CD14-positive monocyte (primary cell): ENCODE measurements around the gene NFATC2. TPM values are rescaled to one million over a fixed set of nuclear protein-coding genes. Genes with fewer than 3 reads are reported as not detected.
A peak's percentile ranks its signal among the peaks of the same experiment; 100 is the strongest.

ENCODE experiments used
- DNase-seq, 3 donors: peaks; one replicate each; pipeline ENCODE4 v3.0.0-alpha.2; 2011 to 2022
- H2AFZ ChIP-seq: 2 replicates; pipeline ENCODE4 v1.6.0; 2012; ENCODE audit warnings: mild to moderate bottlenecking, low read depth, low read length, inconsistent platforms; ENCODE audit not compliant: insufficient read depth, poor library complexity, severe bottlenecking
- H3K27ac ChIP-seq, 2 donors: 1 replicate in 1 of 2; 2 replicates in 1 of 2; pipeline ENCODE4 v1.5.1; 2012 to 2013; ENCODE audit warnings: low read length in 2 of 2, control low read depth in 1 of 2, inconsistent platforms in 1 of 2, low read depth in 1 of 2, mild to moderate bottlenecking in 1 of 2
- H3K27me3 ChIP-seq, 2 donors: one replicate each; pipeline versions ENCODE4 v1.6.0 to v1.6.1; 2011 to 2013; ENCODE audit warnings: low read length in 2 of 2; ENCODE audit not compliant: control insufficient read depth in 2 of 2, insufficient read depth in 2 of 2
- H3K36me3 ChIP-seq, 2 donors: replicated peaks in 1 of 2; 1 replicate in 1 of 2; 2 replicates in 1 of 2; pipeline versions ENCODE4 v1.5.1 to v1.6.1; 2012 to 2013; ENCODE audit warnings: low read length in 2 of 2, control low read depth in 1 of 2, inconsistent platforms in 1 of 2, mild to moderate bottlenecking in 1 of 2; ENCODE audit not compliant: insufficient read depth in 2 of 2, control insufficient read depth in 1 of 2
- H3K4me1 ChIP-seq, 2 donors: 1 replicate in 1 of 2; 2 replicates in 1 of 2; pipeline versions ENCODE4 v1.5.1 to v1.6.1; 2012 to 2013; ENCODE audit warnings: low read length in 2 of 2, control low read depth in 1 of 2, inconsistent platforms in 1 of 2, mild to moderate bottlenecking in 1 of 2, moderate library complexity in 1 of 2; ENCODE audit not compliant: insufficient read depth in 2 of 2, control insufficient read depth in 1 of 2
- H3K4me2 ChIP-seq: replicated peaks from 2 replicates; pipeline ENCODE3; 2012; ENCODE audit warnings: low read length, moderate library complexity, mild to moderate bottlenecking; ENCODE audit not compliant: poor library complexity, severe bottlenecking; ENCODE audit errors: extremely low read depth
- H3K4me3 ChIP-seq, 3 experiments: fragments of 200-600 bp in 1 of 3; sonication (generic) in 1 of 3; replicated peaks in 1 of 3; 1 replicate in 2 of 3; 2 replicates in 1 of 3; pipeline ENCODE4 v1.5.1; 2011 to 2013; ENCODE audit warnings: low read length in 3 of 3, mild to moderate bottlenecking in 3 of 3, control low read depth in 2 of 3, low read depth in 2 of 3, inconsistent platforms in 1 of 3, moderate library complexity in 1 of 3
- H3K79me2 ChIP-seq: 2 replicates; pipeline ENCODE4 v1.6.0; 2012; ENCODE audit warnings: mild to moderate bottlenecking, control low read depth, inconsistent platforms, low read length, moderate library complexity; ENCODE audit not compliant: insufficient read depth
- H3K9ac ChIP-seq: 2 replicates; pipeline ENCODE4 v1.6.0; 2017; ENCODE audit warnings: low read length, mild to moderate bottlenecking; ENCODE audit not compliant: insufficient read depth, poor library complexity, severe bottlenecking
- H3K9me3 ChIP-seq, 2 donors: replicated peaks in 1 of 2; 1 replicate in 1 of 2; 2 replicates in 1 of 2; pipeline versions ENCODE4 v1.5.1 to v1.6.1; 2012 to 2013; ENCODE audit warnings: low read length in 2 of 2, control low read depth in 1 of 2; ENCODE audit not compliant: control insufficient read depth in 1 of 2, insufficient read depth in 1 of 2
- H4K20me1 ChIP-seq: 2 replicates; pipeline ENCODE4 v1.6.0; 2012; ENCODE audit warnings: mild to moderate bottlenecking, low read length, control low read depth, moderate library complexity; ENCODE audit not compliant: insufficient read depth
- H3K27ac Mint-ChIP-seq, 7 donors: one replicate each; pipeline ENCODE4 v1.8.0; 2020; ENCODE audit warnings: mild to moderate bottlenecking in 7 of 7, mixed read lengths in 7 of 7, moderate library complexity in 6 of 7, inconsistent platforms in 2 of 7
- H3K27me3 Mint-ChIP-seq, 3 donors: one replicate each; pipeline ENCODE4 v1.8.0; 2021 to 2022; ENCODE audit warnings: low read depth in 3 of 3, mild to moderate bottlenecking in 3 of 3, mixed read lengths in 3 of 3, moderate library complexity in 3 of 3, inconsistent platforms in 1 of 3
- H3K36me3 Mint-ChIP-seq, 2 donors: one replicate each; pipeline ENCODE4 v1.8.0; 2020; ENCODE audit warnings: mixed read lengths in 2 of 2, inconsistent platforms in 1 of 2, mild to moderate bottlenecking in 1 of 2
- H3K4me1 Mint-ChIP-seq: one replicate; pipeline ENCODE4 v1.8.0; 2020; ENCODE audit warnings: mild to moderate bottlenecking, mixed read lengths
- H3K4me3 Mint-ChIP-seq, 2 donors: one replicate each; pipeline ENCODE4 v1.8.0; 2020; ENCODE audit warnings: mild to moderate bottlenecking in 2 of 2, mixed read lengths in 2 of 2, moderate library complexity in 1 of 2
- H3K9me3 Mint-ChIP-seq, 7 donors: one replicate each; pipeline ENCODE4 v1.8.0; 2020 to 2022; ENCODE audit warnings: mixed read lengths in 7 of 7, mild to moderate bottlenecking in 6 of 7, moderate library complexity in 6 of 7, inconsistent platforms in 2 of 7
- CTCF ChIP-seq: fragments of 200-600 bp; IDR thresholded peaks from one replicate; pipeline ENCODE4 v1.8.0; 2022; ENCODE audit warnings: antibody characterized with exemption, mild to moderate bottlenecking
- WGBS: methylation state at CpG from one replicate; pipeline ENCODE4 v1.1.5; 2013; ENCODE audit warnings: missing lambda C conversion rate; ENCODE audit not compliant: insufficient coverage; 5-methylcytosine and 5-hydroxymethylcytosine counted together
- intact Hi-C, 2 donors: fragments of 100-400 bp; cut with micrococcal nuclease; formaldehyde crosslinking; loops; one replicate each; pipeline versions ENCODE4 v1.15.0 to v1.15.1; 2023
- polyA minus RNA-seq: library from RNA; depleted of rRNA, polyadenylated mRNA; stranded (reverse); fragments of >200 nt; gene quantifications from 2 replicates; pipeline ENCODE4 v1.2.3, GENCODE V29; 2012
- polyA plus RNA-seq, 3 donors: library from polyadenylated mRNA; depleted of rRNA in 1 of 3; unstranded in 2 of 3; stranded (reverse) in 1 of 3; fragments of 300-500 nt in 2 of 3; fragments of >200 nt in 1 of 3; fragmentation: Illumina TruSeq in 2 of 3; gene quantifications; 1 replicate in 2 of 3; 2 replicates in 1 of 3; pipeline ENCODE4 v1.2.3, GENCODE V29; 2012 to 2021
- total RNA-seq, 12 experiments: library from RNA in 1 of 12; stranded (reverse) in 1 of 12; fragments of 120-200 nt in 1 of 12; gene quantifications; one replicate each; pipeline ENCODE4 v1.2.4 and lab custom pipeline; 2013 to 2026; ENCODE audit warnings: mixed read lengths in 6 of 12, inconsistent platforms in 1 of 12

The NFATC2 gene
- 0.21 TPM for total RNA-seq (2013)
- polyA plus RNA-seq (under 1 TPM; 0.03 to 0.18 (median 0.11) TPM), polyA minus RNA-seq (0.28 and 0.40 TPM in 2 replicates), total RNA-seq (lab: John Stamatoyannopoulos, UW) (0.34 to 6.2 (median 1.2) reads per million in 11 experiments)

GRCh38 chr20:51542571-51543421 lies at the start of gene NFATC2:
Gene NFATC2 (minus strand): TSS chr20:51542719. CDS start chr20:51542499, 220 bp downstream.
- TF ChIP-seq CTCF: no peak
- Histone ChIP-seq H4K20me1 (no peaks in the 10 kb centered on the region), H3K79me2 (no peaks in the 10 kb centered on the region), H3K4me3 (no peak within 1 kb of the TSS), H3K27me3 (peaks cover 24 to 39% of the 10 kb centered on the region in 2 donors), H3K4me1 (peaks cover 6 to 12% of the 10 kb centered on the region in 2 donors), H3K9me3 (peaks cover 0 to 6% of the 10 kb centered on the region in 2 donors), H2AFZ (peak within 1 kb of the TSS; percentile 35), H3K27ac (no peak within 1 kb of the TSS), H3K36me3 (no peaks in the 10 kb centered on the region), H3K9ac (no peak within 1 kb of the TSS), H3K4me2 (peak within 1 kb of the TSS; percentile 30)
- WGBS: 2% methylated on average over 37 of the region's 67 CpGs
- H3K36me3 Mint-ChIP-seq: no peaks in the 10 kb centered on the region
- H3K27ac Mint-ChIP-seq: peak within 1 kb of the TSS in 3 of 7 donors; percentile 13 to 57 (median 53)
- H3K4me1 Mint-ChIP-seq: peaks cover 16% of the 10 kb centered on the region
- intact Hi-C loops: no loop called here
- H3K9me3 Mint-ChIP-seq: peaks cover 0 to 9% (median 4%) of the 10 kb centered on the region in 7 donors
- H3K4me3 Mint-ChIP-seq: peak within 1 kb of the TSS; percentile 58 to 75
- H3K27me3 Mint-ChIP-seq: peaks cover 41 to 51% (median 48%) of the 10 kb centered on the region in 3 donors
- no peak for DNase-seq

GRCh38 chr20:51591871-51592270 lies 49.4 kb upstream of the NFATC2 start:
- Histone ChIP-seq H3K79me2 (no peaks in the 10 kb centered on the region), H3K4me2 (no peak overlapping the region), H3K4me3 (no peak overlapping the region), H4K20me1 (no peaks in the 10 kb centered on the region), H3K27me3 (no peaks in the 10 kb centered on the region), H3K27ac (no peak overlapping the region), H3K36me3 (no peaks in the 10 kb centered on the region), H3K4me1 (peaks cover 14 to 15% of the 10 kb centered on the region in 2 donors), H3K9ac (no peak overlapping the region), H2AFZ (no peak overlapping the region), H3K9me3 (no peaks in the 10 kb centered on the region)
- Mint-ChIP-seq H3K4me1 (peaks cover 18% of the 10 kb centered on the region), H3K9me3 (peaks cover 0 to 4% (median 0%) of the 10 kb centered on the region in 7 donors), H3K27ac (no peak overlapping the region), H3K27me3 (peaks cover 0 to 7% (median 0%) of the 10 kb centered on the region in 3 donors), H3K36me3 (no peaks in the 10 kb centered on the region), H3K4me3 (no peak overlapping the region)
- no peak for TF ChIP-seq CTCF
- intact Hi-C loops: loop anchor here (5.0 to 10.0 kb wide), 4 partner anchors 205 to 607 kb away; no protein-coding TSS in a partner anchor
- no peak for DNase-seq
- WGBS: 96% methylated on average over 8 of the region's 10 CpGs
